GM08714 (cell line): Measurements from ENCODE around the gene MRTFA.

ENCODE experiments used
- H3K4me3 ChIP-seq: fragments of 200-500 bp; sonication (Bioruptor generic); 2 replicates; pipeline ENCODE4 v1.5.1; 2014; ENCODE audit warnings: mild to moderate bottlenecking, low read length, inconsistent platforms
- ZNF274 ChIP-seq: IDR thresholded peaks from 2 replicates; pipeline ENCODE4 v1.6.1; 2012; ENCODE audit warnings: mild to moderate bottlenecking, low read depth, low read length

Gene MRTFA

GRCh38 chr22:40425082-40425481 is 211.4 kb downstream of the MRTFA start:
- no peak overlapping the region for H3K4me3 ChIP-seq
- TF ChIP-seq ZNF274 = no peak

GRCh38 chr22:40423882-40424640 is 212.5 kb downstream of the MRTFA start:
- no peak for TF ChIP-seq ZNF274
- no peak overlapping the region for H3K4me3 ChIP-seq

GRCh38 chr22:40423310-40423688 is 213.2 kb downstream of the MRTFA start:
- H3K4me3 ChIP-seq = no peak overlapping the region
- TF ChIP-seq ZNF274 = no peak

- no peak overlapping the region for H3K4me3 ChIP-seq
- TF ChIP-seq ZNF274 = no peak
These were observed 213.8 kb downstream of the MRTFA start for GRCh38 chr22:40422558-40423309.

- TF ChIP-seq ZNF274 = no peak
- H3K4me3 ChIP-seq = no peak overlapping the region
These were observed 214.6 kb downstream of the MRTFA start for GRCh38 chr22:40421941-40422340.

GRCh38 chr22:40421082-40421350 is 215.5 kb downstream of the MRTFA start:
- no peak overlapping the region for H3K4me3 ChIP-seq
- TF ChIP-seq ZNF274 = no peak

- no peak for TF ChIP-seq ZNF274
- no peak overlapping the region for H3K4me3 ChIP-seq
These were observed 216.0 kb downstream of the MRTFA start for GRCh38 chr22:40420341-40421081.

- TF ChIP-seq ZNF274 = no peak
- no peak overlapping the region for H3K4me3 ChIP-seq
These were observed 216.8 kb downstream of the MRTFA start for GRCh38 chr22:40419718-40420117.

GRCh38 chr22:40418366-40419201 is 217.9 kb downstream of the MRTFA start:
- no peak for TF ChIP-seq ZNF274
- H3K4me3 ChIP-seq = no peak overlapping the region

GRCh38 chr22:40417881-40418280 is 218.6 kb downstream of the MRTFA start:
- no peak for TF ChIP-seq ZNF274
- H3K4me3 ChIP-seq = no peak overlapping the region

GRCh38 chr22:40417041-40417440 is 219.5 kb downstream of the MRTFA start:
- no peak overlapping the region for H3K4me3 ChIP-seq
- no peak for TF ChIP-seq ZNF274

GRCh38 chr22:40416636-40417035 is 219.9 kb downstream of the MRTFA start:
- H3K4me3 ChIP-seq = no peak overlapping the region
- TF ChIP-seq ZNF274 = no peak

GRCh38 chr22:40416267-40416570 is 220.3 kb downstream of the MRTFA start:
- TF ChIP-seq ZNF274 = no peak
- H3K4me3 ChIP-seq = no peak overlapping the region
